Endothelial cell of umbilical vein (primary cell): Measurements from ENCODE around the gene SLC36A2. TPM values are rescaled to one million over a fixed set of nuclear protein-coding genes. Genes with fewer than 3 reads are reported as not detected.

ENCODE experiments used
- BruUV-seq: library from RNA; stranded (reverse); fragments of 400-500 nt; replicated peaks from 2 replicates; lab custom pipeline; 2021; lab: Mats Ljungman, UMichigan
- CTCF ChIA-PET: fragments of 300-600, 350-600 bp; sonication (Branson Sonifier 250); formaldehyde crosslinking; loops from one replicate; lab custom pipeline; 2021; ENCODE audit warnings: antibody characterized with exemption, inconsistent platforms; lab: Charles Lee
- POLR2A ChIA-PET: fragments of 300-600, 350-600 bp; sonication (Branson Sonifier 250); formaldehyde crosslinking; loops from one replicate; lab custom pipeline; 2021; ENCODE audit warnings: antibody characterized with exemption, inconsistent platforms; lab: Charles Lee
- DNase-seq: peaks from one replicate; pipeline ENCODE4 v3.0.0-alpha.2; 2011; ENCODE audit warnings: low read depth, low spot score
- FAIRE-seq: peaks from 2 replicates; lab custom pipeline; 2011; peaks lifted over from hg19 to GRCh38; lab: Jason Lieb, UNC
- H2AFZ ChIP-seq: 2 replicates; pipeline ENCODE4 v1.6.0; 2012; ENCODE audit warnings: low read depth, low read length, control low read depth, inconsistent platforms
- H3K27ac ChIP-seq: 2 replicates; pipeline ENCODE4 v1.5.1; 2011; ENCODE audit warnings: low read depth, mild to moderate bottlenecking, control low read depth, low read length, moderate library complexity; ENCODE audit not compliant: insufficient read depth
- H3K27me3 ChIP-seq, 2 experiments: 2 replicates each; pipeline versions ENCODE4 v1.6.0 to v1.6.1; 2011; ENCODE audit warnings: low read length in 2 of 2, mixed read lengths in 1 of 2; ENCODE audit not compliant: control insufficient read depth in 2 of 2, insufficient read depth in 2 of 2
- H3K36me3 ChIP-seq, 2 experiments: 2 replicates in 1 of 2; 3 replicates in 1 of 2; pipeline ENCODE4 v1.5.1; 2011; ENCODE audit warnings: low read length in 2 of 2, mild to moderate bottlenecking in 1 of 2, moderate library complexity in 1 of 2; ENCODE audit not compliant: control insufficient read depth in 2 of 2, insufficient read depth in 2 of 2; ENCODE audit errors: extremely low read depth in 1 of 2
- H3K4me1 ChIP-seq: 3 replicates; pipeline ENCODE4 v1.5.1; 2011; ENCODE audit warnings: mild to moderate bottlenecking, low read length; ENCODE audit not compliant: control insufficient read depth, insufficient read depth; ENCODE audit errors: extremely low read depth
- H3K4me2 ChIP-seq: 2 replicates; pipeline ENCODE4 v1.6.1; 2011; ENCODE audit warnings: low read length, control low read depth, mixed read lengths; ENCODE audit not compliant: insufficient read depth
- H3K4me3 ChIP-seq, 3 experiments: fragments of 200-600 bp in 1 of 3; sonication (generic), shearing (Covaris generic) in 1 of 3; replicated peaks in 1 of 3; 2 replicates each; pipeline ENCODE4 v1.5.1; 2011 to 2016; ENCODE audit warnings: control low read depth in 3 of 3, low read length in 3 of 3, mild to moderate bottlenecking in 2 of 3, inconsistent platforms in 1 of 3, low read depth in 1 of 3, moderate library complexity in 1 of 3; ENCODE audit not compliant: insufficient read depth in 1 of 3
- H3K79me2 ChIP-seq: 2 replicates; pipeline ENCODE4 v1.6.0; 2012; ENCODE audit warnings: low read length, inconsistent platforms; ENCODE audit not compliant: control insufficient read depth, insufficient read depth
- H3K9ac ChIP-seq: replicated peaks from 2 replicates; pipeline ENCODE3; 2011; ENCODE audit warnings: low read length, control low read depth; ENCODE audit not compliant: insufficient read depth; ENCODE audit errors: extremely low read depth
- H3K9me1 ChIP-seq: replicated peaks from 3 replicates; pipeline ENCODE4 v1.6.0; 2011; ENCODE audit warnings: mild to moderate bottlenecking, low read length; ENCODE audit not compliant: control insufficient read depth, insufficient read depth; ENCODE audit errors: extremely low read depth
- H3K9me3 ChIP-seq: replicated peaks from 2 replicates; pipeline ENCODE4 v1.5.1; 2012; ENCODE audit warnings: low read length, inconsistent platforms; ENCODE audit not compliant: control insufficient read depth, insufficient read depth
- H4K20me1 ChIP-seq: replicated peaks from 2 replicates; pipeline ENCODE3; 2011; ENCODE audit warnings: mild to moderate bottlenecking, low read length; ENCODE audit not compliant: control insufficient read depth, insufficient read depth; ENCODE audit errors: extremely low read depth
- CTCF ChIP-seq, 2 donors: IDR thresholded peaks; 1 replicate in 1 of 2; 2 replicates in 1 of 2; pipeline ENCODE4 v1.5.1; 2011; ENCODE audit warnings: low read length in 2 of 2, mild to moderate bottlenecking in 2 of 2, moderate library complexity in 2 of 2, control low read depth in 1 of 2, inconsistent platforms in 1 of 2, low read depth in 1 of 2; ENCODE audit not compliant: insufficient read depth in 1 of 2; ENCODE audit errors: extremely low read depth in 1 of 2
- EZH2 ChIP-seq: IDR thresholded peaks from 2 replicates; pipeline ENCODE4 v1.6.1; 2012; ENCODE audit warnings: borderline replicate concordance, low read depth, mild to moderate bottlenecking, moderate library complexity, low read length, inconsistent platforms; ENCODE audit not compliant: severe bottlenecking
- FOS ChIP-seq: IDR thresholded peaks from 2 replicates; pipeline ENCODE4 v1.6.1; 2011; ENCODE audit warnings: mild to moderate bottlenecking, low read length, moderate library complexity, borderline replicate concordance; ENCODE audit not compliant: insufficient read depth
- JUN ChIP-seq: IDR thresholded peaks from 2 replicates; pipeline ENCODE4 v1.6.1; 2011; ENCODE audit warnings: borderline replicate concordance, low read depth; ENCODE audit not compliant: insufficient read length, insufficient read depth
- MYC ChIP-seq: IDR thresholded peaks from one replicate; pipeline ENCODE4 v1.6.1; 2011; ENCODE audit warnings: mild to moderate bottlenecking, low read depth, low read length
- POLR2A ChIP-seq: IDR thresholded peaks from 2 replicates; pipeline ENCODE4 v1.6.1; 2012; ENCODE audit warnings: low read depth, mild to moderate bottlenecking, control low read depth, low read length
- POLR2AphosphoS5 ChIP-seq: IDR thresholded peaks from 2 replicates; pipeline ENCODE4 v1.6.1; 2012; ENCODE audit warnings: low read depth, mild to moderate bottlenecking, control low read depth, low read length, moderate library complexity; ENCODE audit not compliant: insufficient read depth
- dilution Hi-C: fragments of 300-500 bp; cut with MboI; formaldehyde crosslinking; loops from one replicate; pipeline ENCODE4 v1.15.0; 2019; ENCODE audit warnings: low sequenced_read_pairs; ENCODE audit not compliant: extremely low pct_ligation_motif_present
- intact Hi-C: fragments of 100-400 bp; cut with micrococcal nuclease; formaldehyde crosslinking; loops from one replicate; pipeline ENCODE4 v1.10.0; 2022
- polyA plus RNA-seq, 4 experiments: library from polyadenylated mRNA; depleted of rRNA in 3 of 4; stranded (reverse) in 3 of 4; unstranded in 1 of 4; fragments of >200 nt; gene quantifications; 2 replicates each; pipeline versions ENCODE4 v1.2.1 to v1.2.3, GENCODE V29; 2011 to 2012; ENCODE audit warnings: missing spikeins in 1 of 4
- total RNA-seq: library from RNA; stranded (reverse); gene quantifications from 2 replicates; pipeline ENCODE4 v1.2.3, GENCODE V29; 2021

Gene SLC36A2
- total and polyA plus RNA-seq, 2 donors (not counting 3 experiments of a cell fraction or from before 2014, with no cell fraction given): not detected

DNA sequence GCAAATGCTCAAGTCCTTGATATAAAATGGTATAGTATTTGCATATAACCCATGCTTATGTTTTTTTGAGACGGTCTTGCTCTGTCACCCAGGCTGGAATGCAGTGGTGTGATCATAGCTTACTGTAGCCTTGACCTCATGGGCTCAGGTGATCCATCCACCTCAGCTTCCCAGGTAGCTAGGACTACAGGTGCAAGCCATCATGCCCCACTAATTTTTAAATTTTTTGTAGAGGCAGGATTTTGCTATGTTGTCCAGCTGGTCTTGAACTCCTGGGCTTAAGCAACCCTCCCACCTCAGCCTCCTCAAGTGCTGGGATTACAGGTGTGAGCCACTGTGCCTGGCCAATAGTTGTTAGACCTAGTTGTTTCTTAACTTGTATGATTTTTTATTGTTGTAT, 61.1 kb downstream of the SLC36A2 start:
- intact Hi-C loops: no loop called here
- Histone ChIP-seq H3K36me3 (no peaks in the 10 kb centered on the region), H3K9me1 (no peaks in the 10 kb centered on the region), H3K4me2 (no peak overlapping the region), H2AFZ (no peak overlapping the region), H3K4me1 (no peaks in the 10 kb centered on the region), H3K4me3 (no peak overlapping the region), H3K27ac (no peak overlapping the region), H3K79me2 (no peaks in the 10 kb centered on the region), H3K27me3 (no peaks in the 10 kb centered on the region), H3K9ac (no peak overlapping the region), H4K20me1 (no peaks in the 10 kb centered on the region), H3K9me3 (no peaks in the 10 kb centered on the region)
- ChIA-PET CTCF (interaction anchor here (1.3 kb wide), 1 partner anchor 32 kb away, joined by 3 read pairs; no protein-coding TSS in a partner anchor), POLR2A (no interaction called here)
- no peak for DNase-seq
- BruUV-seq: no TSS peak
- FAIRE-seq: no peak
- dilution Hi-C loops: no loop called here
- TF ChIP-seq FOS (no peak), CTCF (IDR thresholded peaks at IDR 0.05; ENCODE audit: extremely low read depth in 1 of 2, insufficient read depth in 1 of 2, low read depth in 1 of 2, low read length in 2 of 2) (no peak), POLR2A (no peak), MYC (no peak)

GRCh38 chr5:151285683-151286082, 61.7 kb downstream of the SLC36A2 start:
- intact Hi-C loops: no loop called here
- no peaks in the 10 kb centered on the region for H3K79me2 ChIP-seq
- H3K36me3 ChIP-seq: no peaks in the 10 kb centered on the region
- no peaks in the 10 kb centered on the region for H4K20me1 ChIP-seq
- ChIA-PET CTCF (interaction anchor here (1.3 kb wide), 1 partner anchor 33 kb away, joined by 3 read pairs; no protein-coding TSS in a partner anchor), POLR2A (no interaction called here)
- H3K27ac ChIP-seq: no peak overlapping the region
- dilution Hi-C loops: no loop called here
- no peaks in the 10 kb centered on the region for H3K9me1 ChIP-seq
- H3K4me1 ChIP-seq: no peaks in the 10 kb centered on the region
- TF ChIP-seq POLR2AphosphoS5 (no peak), JUN (no peak), EZH2 (no peak)
- no peak for DNase-seq
- no TSS peak for BruUV-seq
- no peak overlapping the region for H3K9ac ChIP-seq
- H2AFZ ChIP-seq: no peak overlapping the region
- no peaks in the 10 kb centered on the region for H3K9me3 ChIP-seq
- H3K27me3 ChIP-seq: no peaks in the 10 kb centered on the region
- FAIRE-seq: no peak
- no peak overlapping the region for H3K4me2 ChIP-seq
- no peak overlapping the region for H3K4me3 ChIP-seq
